ENCODE data around the gene ZSCAN31. TPM values are rescaled to one million over a fixed set of nuclear protein-coding genes. Genes with fewer than 3 reads are reported as not detected.
"Not testable (repeated sequence)": the region's sequence is repeated elsewhere in the genome, so short reads cannot be mapped to it uniquely, and the experiment has no call there.

Gene ZSCAN31
- total RNA-seq, 1 donor from 2014 or later, result 0.21 TPM

DNA sequence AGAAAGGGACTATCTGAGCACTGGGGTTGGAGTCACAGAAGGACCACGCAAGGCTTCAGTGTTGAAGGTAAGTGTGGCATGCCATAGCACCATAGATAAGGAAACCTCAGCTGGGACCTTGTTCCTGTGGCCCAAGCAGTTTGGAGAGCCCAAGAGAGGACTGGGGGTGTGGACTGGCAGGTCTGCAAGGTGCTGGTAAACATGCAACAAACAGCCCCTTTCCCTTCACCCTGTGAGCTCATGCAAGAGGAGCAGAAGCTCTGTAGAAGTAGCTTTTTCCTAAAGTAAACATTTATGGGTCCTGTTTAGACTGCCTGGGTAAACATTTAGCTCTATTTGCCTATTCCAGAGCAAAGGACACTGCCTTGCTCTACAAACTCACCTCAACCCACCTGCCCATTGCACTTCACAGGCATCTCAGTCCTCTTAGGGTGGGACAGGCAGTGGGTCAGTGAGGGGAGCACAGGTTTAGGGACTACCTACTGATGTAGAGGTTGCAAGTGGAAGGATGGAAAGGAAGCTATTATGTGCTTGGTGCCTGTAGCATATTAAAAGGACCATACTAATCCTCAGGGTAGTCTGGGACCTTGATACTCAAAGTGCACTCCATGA, 12.0 kb downstream of the ZSCAN31 start:
- Histone ChIP-seq H3K27me3 (no peaks in the 10 kb centered on the region), H3K4me3 (no peak overlapping the region), H3K9me3 (peaks cover 27 to 50% of the 10 kb centered on the region in 2 donors), H3K27ac (no peak overlapping the region), H3K4me1 (no peaks in the 10 kb centered on the region), H3K36me3 (peaks cover 22 to 50% of the 10 kb centered on the region in 2 donors)
- TF ChIP-seq, protein P1, sequence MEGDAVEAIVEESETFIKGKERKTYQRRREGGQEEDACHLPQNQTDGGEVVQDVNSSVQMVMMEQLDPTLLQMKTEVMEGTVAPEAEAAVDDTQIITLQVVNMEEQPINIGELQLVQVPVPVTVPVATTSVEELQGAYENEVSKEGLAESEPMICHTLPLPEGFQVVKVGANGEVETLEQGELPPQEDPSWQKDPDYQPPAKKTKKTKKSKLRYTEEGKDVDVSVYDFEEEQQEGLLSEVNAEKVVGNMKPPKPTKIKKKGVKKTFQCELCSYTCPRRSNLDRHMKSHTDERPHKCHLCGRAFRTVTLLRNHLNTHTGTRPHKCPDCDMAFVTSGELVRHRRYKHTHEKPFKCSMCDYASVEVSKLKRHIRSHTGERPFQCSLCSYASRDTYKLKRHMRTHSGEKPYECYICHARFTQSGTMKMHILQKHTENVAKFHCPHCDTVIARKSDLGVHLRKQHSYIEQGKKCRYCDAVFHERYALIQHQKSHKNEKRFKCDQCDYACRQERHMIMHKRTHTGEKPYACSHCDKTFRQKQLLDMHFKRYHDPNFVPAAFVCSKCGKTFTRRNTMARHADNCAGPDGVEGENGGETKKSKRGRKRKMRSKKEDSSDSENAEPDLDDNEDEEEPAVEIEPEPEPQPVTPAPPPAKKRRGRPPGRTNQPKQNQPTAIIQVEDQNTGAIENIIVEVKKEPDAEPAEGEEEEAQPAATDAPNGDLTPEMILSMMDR (IDR thresholded peaks at IDR 0.05), result no peak
- no peak for DNase-seq (ENCODE audit: low spot score in 2 of 2)
- intact Hi-C loops (cut with DNase I), result no loop called here

DNA sequence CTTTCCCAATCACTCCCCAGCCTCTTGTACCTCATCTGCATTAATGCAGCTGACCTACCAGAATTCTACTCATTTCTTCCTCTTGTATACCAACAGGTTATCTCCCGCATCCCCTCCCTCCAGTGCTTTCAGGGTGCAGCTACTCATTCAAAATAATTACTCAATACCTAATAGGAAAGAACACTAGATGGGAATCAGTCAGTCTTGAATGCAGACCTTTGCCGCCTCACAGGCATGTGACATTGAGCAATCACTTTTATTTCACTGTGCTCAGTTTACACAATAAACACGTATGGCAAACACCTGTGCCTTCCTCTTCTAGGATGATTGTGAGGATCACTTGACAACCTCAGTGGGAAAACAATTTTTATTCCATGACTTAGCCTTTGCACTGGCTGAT, 13.3 kb downstream of the ZSCAN31 start:
- H3K9me3 ChIP-seq, result peaks cover 27 to 49% of the 10 kb centered on the region in 2 donors
- H3K36me3 ChIP-seq, result peaks cover 20 to 44% of the 10 kb centered on the region in 2 donors
- TF ChIP-seq, protein P1 (IDR thresholded peaks at IDR 0.05), result no peak
- DNase-seq (ENCODE audit: low spot score in 2 of 2), result no peak
- no peaks in the 10 kb centered on the region for H3K4me1 ChIP-seq
- no peak overlapping the region for H3K27ac ChIP-seq
- no peak overlapping the region for H3K4me3 ChIP-seq
- no peaks in the 10 kb centered on the region for H3K27me3 ChIP-seq
- intact Hi-C loops (cut with DNase I), result no loop called here

DNA sequence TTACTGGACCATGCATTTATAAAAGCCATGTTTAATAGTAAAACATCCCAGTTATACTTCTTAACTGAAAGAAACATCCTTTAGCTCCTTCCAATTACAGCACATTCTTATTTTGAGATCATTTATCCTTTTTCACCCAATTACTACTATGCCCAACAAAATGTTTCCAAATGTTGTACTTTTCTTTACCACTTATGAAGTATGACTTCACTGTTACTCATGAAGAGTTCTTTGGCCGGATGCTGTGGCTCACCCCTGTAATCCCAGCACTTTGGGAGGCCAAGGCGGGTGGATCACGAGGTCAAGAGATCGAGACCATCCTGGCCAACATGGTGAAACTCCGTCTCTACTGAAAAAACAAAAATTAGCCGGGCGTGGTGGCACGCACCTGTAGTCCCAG, 18.1 kb downstream of the ZSCAN31 start:
- H3K27me3 ChIP-seq; H3K27ac ChIP-seq; intact Hi-C loops (cut with DNase I); DNase-seq (ENCODE audit: low spot score in 2 of 2); H3K4me1 ChIP-seq; H3K4me3 ChIP-seq: not testable (repeated sequence)
- Histone ChIP-seq H3K9me3 (peaks cover 7 to 13% of the 10 kb centered on the region in 2 donors), H3K36me3 (peaks cover 0 to 13% of the 10 kb centered on the region in 2 donors)

- no peaks in the 10 kb centered on the region for H3K27me3 ChIP-seq
- H3K27ac ChIP-seq, result no peak overlapping the region
- H3K4me1 ChIP-seq, result no peaks in the 10 kb centered on the region
- peaks cover 7 to 12% of the 10 kb centered on the region in 2 donors for H3K36me3 ChIP-seq
- no peak for DNase-seq (ENCODE audit: low spot score in 2 of 2)
- intact Hi-C loops (cut with DNase I), result no loop called here
- no peak overlapping the region for H3K4me3 ChIP-seq
- TF ChIP-seq, protein P1 (IDR thresholded peaks at IDR 0.05), result no peak
- peaks cover 7 to 17% of the 10 kb centered on the region in 2 donors for H3K9me3 ChIP-seq
Measured at GRCh38 chr6:28315628-28316027, 20.3 kb downstream of the ZSCAN31 start.

- no peak overlapping the region for H3K27ac ChIP-seq
- intact Hi-C loops (cut with DNase I), result no loop called here
- no peak overlapping the region for H3K4me3 ChIP-seq
- no peaks in the 10 kb centered on the region for H3K4me1 ChIP-seq
- no peak for DNase-seq (ENCODE audit: low spot score in 2 of 2)
- H3K27me3 ChIP-seq, result no peaks in the 10 kb centered on the region
- H3K9me3 ChIP-seq, result peaks cover 0 to 18% of the 10 kb centered on the region in 2 donors
- peaks cover 7 to 12% of the 10 kb centered on the region in 2 donors for H3K36me3 ChIP-seq
- TF ChIP-seq, protein P1 (IDR thresholded peaks at IDR 0.05), result no peak
Measured at GRCh38 chr6:28312939-28313338, 23.0 kb downstream of the ZSCAN31 start.

DNA sequence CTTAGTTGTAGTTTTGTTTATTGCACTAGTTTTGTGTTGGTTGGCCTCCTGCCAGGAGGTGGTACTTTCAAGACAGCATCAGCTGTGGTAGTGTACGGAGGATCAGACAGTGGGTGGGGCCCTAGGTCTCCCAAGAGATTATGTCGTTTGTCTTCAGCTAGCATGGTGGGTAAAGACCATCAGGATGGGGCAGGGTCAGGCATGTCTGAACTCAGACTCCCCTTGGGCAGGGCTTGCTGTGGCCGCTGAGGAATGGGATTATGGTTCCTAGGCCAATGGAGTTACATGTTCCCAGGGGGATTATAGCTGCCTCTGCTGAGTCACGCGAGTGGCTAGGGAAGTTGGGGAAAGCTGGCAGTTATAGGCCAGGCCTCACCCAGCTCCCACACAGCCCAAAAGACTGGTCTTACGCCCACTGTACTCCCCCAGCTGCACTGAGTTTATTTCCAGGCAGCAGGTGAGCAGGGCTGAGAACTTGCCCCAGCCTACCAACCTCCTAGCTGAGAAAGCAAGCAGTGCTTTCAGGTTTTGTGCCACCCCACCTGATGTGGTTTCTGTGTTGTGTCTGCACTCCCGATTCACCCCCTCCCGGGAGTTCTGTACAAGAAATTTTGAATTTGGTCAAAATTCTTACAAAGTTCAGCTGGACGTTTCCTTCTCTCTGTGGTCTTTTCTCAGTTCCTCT, 24.7 kb downstream of the ZSCAN31 start:
- H3K4me3 ChIP-seq, result no peak overlapping the region
- no peaks in the 10 kb centered on the region for H3K4me1 ChIP-seq
- H3K36me3 ChIP-seq, result peaks cover 7 to 12% of the 10 kb centered on the region in 2 donors
- intact Hi-C loops (cut with DNase I), result no loop called here
- no peak for DNase-seq (ENCODE audit: low spot score in 2 of 2)
- no peaks in the 10 kb centered on the region for H3K27me3 ChIP-seq
- H3K27ac ChIP-seq, result no peak overlapping the region
- peaks cover 0 to 24% of the 10 kb centered on the region in 2 donors for H3K9me3 ChIP-seq
- TF ChIP-seq, protein P1 (IDR thresholded peaks at IDR 0.05), result no peak

DNA sequence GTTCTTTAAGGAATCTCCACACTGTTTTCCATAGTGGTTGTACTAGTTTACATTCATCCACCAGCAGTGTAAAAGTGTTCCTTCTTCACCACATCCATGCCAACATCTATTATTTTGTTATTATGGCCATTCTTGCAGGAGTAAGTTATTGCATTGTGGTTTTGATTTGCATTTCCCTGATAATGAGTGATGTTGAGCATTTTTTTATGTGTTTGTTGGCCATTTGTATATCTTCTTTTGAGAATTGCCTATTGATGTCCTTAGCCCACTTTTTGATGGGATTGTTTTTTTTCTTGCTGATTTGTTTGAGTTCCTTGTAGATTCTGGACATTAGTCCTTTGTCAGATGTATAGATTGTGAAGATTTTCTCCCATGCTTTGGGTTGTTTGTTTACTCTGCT, 29.6 kb downstream of the ZSCAN31 start:
- H3K27me3 ChIP-seq; H3K4me3 ChIP-seq; H3K4me1 ChIP-seq; intact Hi-C loops (cut with DNase I); DNase-seq (ENCODE audit: low spot score in 2 of 2); H3K36me3 ChIP-seq; H3K27ac ChIP-seq: not testable (repeated sequence)
- H3K9me3 ChIP-seq, result peaks cover 0 to 24% of the 10 kb centered on the region in 2 donors

Measured in ascending aorta (tissue), 2 donors.